Amygdala (tissue), 56 donors: ENCODE results near the gene PTPRR.

Experiments
- DNase-seq, 56 donors: peaks; one replicate each; lab custom pipeline; 2025; lab: John Stamatoyannopoulos, UW

PTPRR gene

DNA sequence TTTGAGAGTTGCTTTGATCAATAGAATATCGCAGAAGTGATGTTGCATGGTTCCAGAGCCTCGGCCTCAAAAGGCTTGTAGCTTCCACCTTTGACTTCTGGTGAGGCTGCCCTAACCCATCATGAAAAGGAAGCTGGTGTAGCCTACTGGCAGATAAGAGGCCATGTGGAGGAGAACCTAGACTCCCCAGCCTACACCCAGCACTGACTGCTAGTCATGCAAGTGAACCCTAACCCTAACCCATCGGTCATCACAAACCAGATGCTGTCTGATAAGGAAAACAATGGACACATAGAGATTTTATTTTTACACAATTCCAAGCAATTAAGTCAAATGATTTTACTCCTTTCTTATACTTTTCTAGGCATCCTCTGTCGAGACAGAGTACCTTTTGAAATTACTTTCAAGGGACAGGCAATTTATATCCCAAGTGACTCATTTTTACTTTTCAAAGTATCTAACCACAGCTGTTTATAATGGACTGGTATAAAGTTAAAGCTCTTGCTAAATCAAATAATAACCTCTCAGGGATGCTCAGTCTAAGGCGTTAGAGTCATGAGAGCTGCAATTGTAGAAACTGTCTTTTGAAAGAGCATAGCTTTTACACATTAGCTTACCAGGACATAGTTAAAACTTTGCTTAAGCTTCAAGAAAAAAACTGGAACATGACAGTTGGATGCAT, 300.9 kb downstream of the PTPRR start:
- DNase-seq = no peak

- DNase-seq = no peak
Observed at GRCh38 chr12:70618371-70618770, 302.2 kb downstream of the PTPRR start.

GRCh38 chr12:70617450-70617849, 303.1 kb downstream of the PTPRR start:
- no peak for DNase-seq

DNA sequence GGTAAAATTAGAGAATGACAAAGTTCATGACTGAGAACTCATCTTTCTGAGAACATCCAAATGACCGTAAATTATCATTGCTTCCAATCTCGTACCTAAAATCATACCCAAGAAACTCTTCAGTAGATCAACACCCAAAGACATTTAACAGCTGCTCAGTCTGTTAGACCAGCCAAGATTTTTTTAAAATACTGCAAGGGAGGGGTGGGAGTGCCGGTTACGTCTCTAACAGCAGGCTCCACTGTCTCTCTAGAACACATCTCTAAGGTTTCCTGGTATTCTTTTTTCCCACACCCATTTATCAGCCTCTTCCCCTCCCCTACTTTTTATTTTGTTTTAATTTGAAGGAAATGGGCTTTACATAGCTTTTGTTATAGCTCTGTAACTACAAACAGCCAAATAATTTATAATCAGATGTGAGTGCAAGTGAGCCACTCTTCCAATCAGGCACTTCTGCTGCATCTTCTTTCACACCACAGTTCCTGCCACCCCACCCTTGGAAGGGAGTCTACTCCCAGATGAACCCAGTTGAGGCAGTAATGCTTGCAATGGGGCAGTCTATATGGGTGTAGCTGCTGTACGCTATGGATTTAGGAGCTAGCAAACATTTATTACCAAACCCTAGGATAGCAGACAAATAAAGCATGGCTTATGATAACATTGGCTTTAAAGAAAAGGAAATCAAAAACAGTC, 305.2 kb downstream of the PTPRR start:
- no peak for DNase-seq

DNA sequence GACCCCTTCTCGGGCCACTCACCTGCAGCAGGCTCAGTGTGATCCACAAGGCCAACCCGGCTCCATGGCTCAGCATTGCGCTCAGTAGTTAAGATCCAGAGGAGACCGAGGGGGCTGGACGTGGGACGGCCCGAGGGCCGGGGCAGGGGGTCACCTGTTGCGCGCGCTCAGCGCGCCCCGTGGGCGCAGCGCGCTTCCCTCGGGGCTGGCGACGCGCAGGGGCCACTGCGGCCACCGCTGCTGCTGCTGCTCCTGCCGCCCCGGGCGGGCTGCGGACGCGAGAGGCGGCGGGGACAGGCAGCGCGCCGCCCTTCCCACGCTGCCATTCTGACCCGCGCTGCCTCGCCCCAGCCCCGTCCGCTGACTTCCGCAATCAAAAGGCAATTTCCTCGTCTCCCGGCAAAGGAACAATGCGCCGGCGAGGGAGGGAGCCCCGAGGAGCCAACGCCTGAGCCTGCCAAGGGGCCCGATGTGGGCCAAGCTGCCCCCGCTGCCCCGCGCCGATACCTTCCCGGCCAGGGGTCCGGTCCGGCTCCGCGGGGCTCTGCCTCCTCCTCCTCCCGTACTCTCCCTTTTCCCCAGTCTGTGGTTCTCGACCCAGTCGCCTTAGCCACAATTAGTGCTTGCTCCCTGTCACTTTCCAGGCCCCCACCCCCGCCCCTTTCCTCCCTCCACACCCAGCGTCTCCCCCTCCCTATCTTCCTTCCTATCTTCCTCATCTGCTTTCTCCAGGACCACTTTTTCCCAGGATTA, 310.6 kb downstream of the PTPRR start:
- peak in 2 of 56 donors; percentile 7 to 8 for DNase-seq

DNA sequence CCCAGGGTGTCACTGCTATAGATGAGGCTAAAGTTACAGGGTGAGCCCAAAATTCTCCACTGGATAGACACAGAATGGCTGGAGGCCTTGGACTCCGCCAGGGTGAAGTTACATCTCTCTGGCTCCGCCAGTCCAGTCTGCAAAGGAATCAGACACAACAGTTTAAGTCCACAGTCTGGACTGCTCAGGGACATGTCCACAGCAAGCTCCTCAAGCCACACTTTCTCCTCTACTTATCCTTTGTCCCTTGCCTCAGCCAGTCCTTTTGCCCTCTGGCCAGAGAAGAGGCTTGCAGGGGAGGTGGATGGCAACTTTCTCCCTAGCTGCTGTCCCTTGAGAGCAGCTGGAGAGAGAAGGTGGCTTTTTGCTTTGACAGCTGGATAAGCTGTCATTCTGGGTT, 311.3 kb downstream of the PTPRR start:
- DNase-seq = no peak

GRCh38 chr12:70608184-70608583, 312.4 kb downstream of the PTPRR start:
- no peak for DNase-seq

- DNase-seq = no peak
Observed at GRCh38 chr12:70607107-70607506, 313.4 kb downstream of the PTPRR start.

- no peak for DNase-seq
Observed at GRCh38 chr12:70605976-70606375, 314.6 kb downstream of the PTPRR start.

GRCh38 chr12:70604662-70605061, 315.9 kb downstream of the PTPRR start:
- no peak for DNase-seq

DNA sequence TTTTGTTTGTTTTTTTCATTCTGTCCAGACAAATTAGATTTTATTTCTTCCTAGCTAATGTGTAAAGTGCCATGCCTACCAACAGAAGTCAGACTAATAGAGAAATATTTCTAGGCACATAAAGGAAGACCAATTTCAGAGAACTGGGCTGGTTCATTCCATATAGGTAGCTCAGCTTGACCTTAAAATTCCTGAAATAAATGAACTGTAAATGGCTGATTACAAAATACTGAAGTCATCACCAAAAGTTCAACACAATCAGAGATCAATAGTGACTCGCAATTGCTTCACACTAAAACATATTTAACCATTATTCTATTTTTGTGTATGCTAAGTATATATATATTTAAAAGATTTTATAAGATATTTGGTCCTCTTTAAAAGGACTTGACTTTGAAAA, 317.5 kb downstream of the PTPRR start:
- DNase-seq = no peak

DNA sequence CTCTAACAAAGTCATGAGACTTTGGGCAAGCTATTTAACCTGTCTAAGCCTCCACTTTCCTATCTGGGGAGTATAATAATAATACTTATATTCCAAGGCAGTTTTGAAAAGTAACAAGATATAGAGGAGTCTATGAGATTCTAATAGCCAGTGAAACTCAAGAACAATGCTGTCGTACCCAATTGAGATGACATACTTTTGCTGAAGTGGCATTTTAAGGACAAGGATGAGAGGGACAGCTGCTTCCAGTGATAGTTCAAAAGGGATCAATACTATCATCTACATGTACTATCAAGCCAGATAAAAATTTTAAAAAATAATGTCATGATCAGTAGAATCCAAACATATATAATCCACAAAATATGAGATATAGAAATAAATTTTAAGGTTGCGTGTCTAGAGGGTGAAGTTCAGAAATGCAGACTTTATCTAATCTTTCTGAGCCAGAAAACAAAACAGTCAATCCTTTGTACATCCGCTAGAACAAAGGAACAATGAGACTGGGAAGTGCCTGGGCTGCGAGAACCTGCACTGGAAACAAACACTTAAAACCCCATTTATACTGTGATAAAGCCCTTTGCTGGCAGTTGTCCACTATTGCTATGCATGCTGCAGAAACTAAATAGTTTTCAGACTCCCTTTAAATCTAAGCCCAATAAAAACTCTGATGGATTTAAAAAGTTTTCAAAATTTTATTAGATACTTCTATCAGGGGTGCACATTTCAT, 321.9 kb downstream of the PTPRR start:
- peak in 7 of 56 donors; percentile 6 to 34 (median 13) for DNase-seq

GRCh38 chr12:70592664-70593063, 327.9 kb downstream of the PTPRR start:
- DNase-seq = no peak

- no peak for DNase-seq
Observed at GRCh38 chr12:70590549-70591226, 329.9 kb downstream of the PTPRR start.

GRCh38 chr12:70590051-70590450, 330.5 kb downstream of the PTPRR start:
- peak in 44 of 56 donors; percentile 7 to 81 (median 41) for DNase-seq
